ENCODE data around the gene STOML1.

DNA sequence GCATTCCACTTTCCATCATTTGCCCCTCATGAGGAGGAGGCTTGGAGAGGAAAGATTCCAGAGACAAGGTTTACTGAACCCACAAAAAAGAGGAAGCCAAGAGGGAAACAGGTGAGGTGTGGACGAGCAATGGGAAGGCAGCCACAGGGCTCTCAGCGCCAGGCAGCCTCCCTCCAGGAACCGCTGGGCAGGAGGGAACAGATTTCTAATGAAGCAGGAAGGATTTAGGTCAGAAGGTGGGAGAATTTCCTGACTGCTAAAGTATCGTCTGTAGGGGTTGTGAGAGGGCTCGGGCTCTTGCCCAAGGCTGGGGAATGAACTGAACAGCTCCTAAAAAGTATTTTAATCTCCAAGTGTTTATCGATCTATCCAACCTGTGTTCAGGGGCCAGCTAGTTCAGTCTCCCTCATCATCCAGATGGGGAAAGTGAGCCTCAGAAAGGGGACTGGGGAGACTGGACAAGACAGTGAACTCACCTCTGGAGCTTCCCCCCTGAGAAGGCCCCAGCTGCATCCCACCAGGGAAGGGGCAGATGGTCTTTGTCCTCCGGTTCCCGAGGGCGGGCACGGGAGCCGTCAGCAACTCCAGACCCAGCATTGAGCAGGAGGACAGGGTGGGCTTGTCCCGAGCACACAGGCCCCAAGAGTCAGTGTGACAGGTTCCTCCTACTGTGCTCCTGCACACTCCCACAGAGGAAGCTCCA lies 55.4 kb downstream of the STOML1 start:
- TF ChIP-seq, protein P1, sequence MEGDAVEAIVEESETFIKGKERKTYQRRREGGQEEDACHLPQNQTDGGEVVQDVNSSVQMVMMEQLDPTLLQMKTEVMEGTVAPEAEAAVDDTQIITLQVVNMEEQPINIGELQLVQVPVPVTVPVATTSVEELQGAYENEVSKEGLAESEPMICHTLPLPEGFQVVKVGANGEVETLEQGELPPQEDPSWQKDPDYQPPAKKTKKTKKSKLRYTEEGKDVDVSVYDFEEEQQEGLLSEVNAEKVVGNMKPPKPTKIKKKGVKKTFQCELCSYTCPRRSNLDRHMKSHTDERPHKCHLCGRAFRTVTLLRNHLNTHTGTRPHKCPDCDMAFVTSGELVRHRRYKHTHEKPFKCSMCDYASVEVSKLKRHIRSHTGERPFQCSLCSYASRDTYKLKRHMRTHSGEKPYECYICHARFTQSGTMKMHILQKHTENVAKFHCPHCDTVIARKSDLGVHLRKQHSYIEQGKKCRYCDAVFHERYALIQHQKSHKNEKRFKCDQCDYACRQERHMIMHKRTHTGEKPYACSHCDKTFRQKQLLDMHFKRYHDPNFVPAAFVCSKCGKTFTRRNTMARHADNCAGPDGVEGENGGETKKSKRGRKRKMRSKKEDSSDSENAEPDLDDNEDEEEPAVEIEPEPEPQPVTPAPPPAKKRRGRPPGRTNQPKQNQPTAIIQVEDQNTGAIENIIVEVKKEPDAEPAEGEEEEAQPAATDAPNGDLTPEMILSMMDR (IDR thresholded peaks at IDR 0.05): no peak
- no peak for TF ChIP-seq MAX (IDR thresholded peaks at IDR 0.05)
- TF ChIP-seq POLR2A (IDR thresholded peaks at IDR 0.05; ENCODE audit: low read length): no peak
- TF ChIP-seq JUNB (IDR thresholded peaks at IDR 0.05): no peak
- TF ChIP-seq EP300 (IDR thresholded peaks at IDR 0.05): no peak
- TF ChIP-seq, protein P2, sequence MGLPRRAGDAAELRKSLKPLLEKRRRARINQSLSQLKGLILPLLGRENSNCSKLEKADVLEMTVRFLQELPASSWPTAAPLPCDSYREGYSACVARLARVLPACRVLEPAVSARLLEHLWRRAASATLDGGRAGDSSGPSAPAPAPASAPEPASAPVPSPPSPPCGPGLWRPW (IDR thresholded peaks at IDR 0.05): no peak
- no peak for TF ChIP-seq EHMT2 (IDR thresholded peaks at IDR 0.05; ENCODE audit: low read depth)
- TF ChIP-seq SMC3 (IDR thresholded peaks at IDR 0.05): no peak
- no peak for TF ChIP-seq MAZ (IDR thresholded peaks at IDR 0.05; ENCODE audit: borderline replicate concordance, low read depth, low read length)
- TF ChIP-seq ZFP36 (IDR thresholded peaks at IDR 0.05; ENCODE audit: borderline replicate concordance, partially characterized antibody): no peak
- TF ChIP-seq MAFK (IDR thresholded peaks at IDR 0.05; ENCODE audit: partially characterized antibody): no peak
- TF ChIP-seq BHLHE40 (IDR thresholded peaks at IDR 0.05; ENCODE audit: low read depth, low read length): no peak
- no peak for TF ChIP-seq RAD21 (conservative IDR thresholded peaks at IDR 0.05 in 1 of 2, IDR thresholded peaks at IDR 0.05 in 1 of 2)
- TF ChIP-seq RFX5 (IDR thresholded peaks at IDR 0.05): no peak
